Measurements from ENCODE around the gene PNLIPRP1. TPM values are rescaled to one million over a fixed set of nuclear protein-coding genes. Genes with fewer than 3 reads are reported as not detected.

Gene PNLIPRP1
- total RNA-seq, 2 experiments from 2014 or later = not detected

GRCh38 chr10:116657863-116658551 lies 67.2 kb downstream of the PNLIPRP1 start:
- TF ChIP-seq EZH2phosphoT487 (IDR thresholded peaks at IDR 0.05; ENCODE audit: borderline replicate concordance, low read depth, low read length) (no peak), CTCF (conservative IDR thresholded peaks at IDR 0.05; ENCODE audit: low read length) (no peak)
- ChIA-PET POLR2A (no interaction called here), CTCF (ENCODE audit: unreplicated experiment) (no interaction called here)
- no TSS peak for BruUV-seq (replicated peaks)
- no peak for DNase-seq (ENCODE audit: low spot score)
- Histone ChIP-seq H3K4me2 (ENCODE audit: low read length) (no peak overlapping the region), H3K9me3 (ENCODE audit: low read length) (no peaks in the 10 kb centered on the region), H2AFZ (ENCODE audit: low read length) (no peak overlapping the region), H4K20me1 (ENCODE audit: insufficient read depth, low read length) (no peaks in the 10 kb centered on the region), H3K9me2 (ENCODE audit: insufficient read depth, low read length) (no peaks in the 10 kb centered on the region), H3K36me3 (ENCODE audit: insufficient read depth, low read length) (no peaks in the 10 kb centered on the region), H3K79me2 (ENCODE audit: insufficient read depth, low read depth, low read length) (no peaks in the 10 kb centered on the region), H3K4me1 (ENCODE audit: insufficient read depth, low read length, poor library complexity, severe bottlenecking) (no peaks in the 10 kb centered on the region), H3K27ac (ENCODE audit: low read depth, low read length, poor library complexity, severe bottlenecking) (no peak overlapping the region), H3K4me3 (ENCODE audit: low read depth, low read length, poor library complexity, severe bottlenecking) (no peak overlapping the region)
- intact Hi-C loops (cut with micrococcal nuclease; ENCODE audit: unreplicated experiment) = no loop called here

Other genes starting within 250 kb of the PNLIPRP1 start
- not detected in 2 replicates for gene PNLIPRP3, start 163.1 kb upstream of the PNLIPRP1 start, total RNA-seq (2014; rRNA removed; shearing (Covaris generic))
- gene PNLIPRP3, start 163.1 kb upstream of the PNLIPRP1 start, total RNA-seq (2022) = not detected in 2 replicates
- not detected in 2 replicates for gene PNLIP, start 45.0 kb upstream of the PNLIPRP1 start, total RNA-seq (2014; rRNA removed; shearing (Covaris generic))
- gene PNLIP, start 45.0 kb upstream of the PNLIPRP1 start, total RNA-seq (2022) = not detected in 2 replicates
- not detected in 2 replicates for gene PNLIPRP2, start 30.0 kb downstream of the PNLIPRP1 start, total RNA-seq (2014; rRNA removed; shearing (Covaris generic))
- gene PNLIPRP2, start 30.0 kb downstream of the PNLIPRP1 start, total RNA-seq (2022) = not detected in 2 replicates
- not detected in 2 replicates for gene HSPA12A, start 151.6 kb downstream of the PNLIPRP1 start, total RNA-seq (2014; rRNA removed; shearing (Covaris generic))
- gene HSPA12A, start 151.6 kb downstream of the PNLIPRP1 start, total RNA-seq (2022) = 3.3 and 3.7 TPM in 2 replicates